ENCODE data around the gene CENPT. TPM values are rescaled to one million over a fixed set of nuclear protein-coding genes. Genes with fewer than 3 reads are reported as not detected.

Gene CENPT
- total and polyA plus RNA-seq, 2 of the 13 experiments (the other 11 are each of a cell fraction or from before 2014, with no cell fraction given): 40.9 to 43.3 TPM

GRCh38 chr16:67780847-67781564 is 66.5 kb downstream of the CENPT start:
- FAIRE-seq: no peak
- intact Hi-C loops (cut with micrococcal nuclease; ENCODE audit: unreplicated experiment): no loop called here
- Histone ChIP-seq H4K20me1 (ENCODE audit: insufficient read depth, low read length) (peaks cover 3% of the 10 kb centered on the region; the same call in 1 of the 2 replicates), H3K4me2 (ENCODE audit: low read depth, low read length) (no peak overlapping the region), H3K9me3 (ENCODE audit: low read length) (no peaks in the 10 kb centered on the region), H3K4me1 (ENCODE audit: insufficient read depth, low read length) (peaks cover 21% of the 10 kb centered on the region), H3K27ac (ENCODE audit: extremely low read length, insufficient read depth, low read length) (no peak overlapping the region), H2AFZ (ENCODE audit: low read length) (no peak overlapping the region), H3K4me3 (replicated peaks in 1 of 3; ENCODE audit: insufficient read depth in 1 of 3, low read depth in 2 of 3, low read length in 3 of 3) (no peak overlapping the region), H3K79me2 (ENCODE audit: insufficient read depth, low read length) (peaks cover 22% of the 10 kb centered on the region), H3K36me3 (replicated peaks in 1 of 2; ENCODE audit: control insufficient read depth in 1 of 2, insufficient read depth in 2 of 2, low read length in 2 of 2) (peaks cover 5 to 16% of the 10 kb centered on the region in 2 experiments; a peak in 4 of 5 replicates), H3K27me3 (ENCODE audit: control insufficient read depth in 1 of 2, insufficient read depth in 2 of 2, low read length in 2 of 2) (no peaks in the 10 kb centered on the region), H3K9ac (ENCODE audit: insufficient read depth, low read depth, low read length) (no peak overlapping the region)
- CTCF ChIA-PET (ENCODE audit: low intra/inter-chr PET ratio, low total read pairs): no interaction called here
- BruUV-seq (replicated peaks): no TSS peak
- WGBS (ENCODE audit: low lambda C conversion rate): 97% methylated on average over 7 of the region's 7 CpGs
- no peak; the same call in 2 of the 3 replicates for ATAC-seq
- TF ChIP-seq MNT (IDR thresholded peaks at IDR 0.05) (peak; percentile 94), ZNF484 (CRISPR knock-in tag; IDR thresholded peaks at IDR 0.05; ENCODE audit: borderline replicate concordance, low read depth) (no peak)
- DNase-seq (ENCODE audit: low spot score): no peak
- in situ Hi-C loops (cut with HindIII; ENCODE audit: extremely low pct_ligation_motif_present, low pct_unique_long_range_greater_than_20kb): no loop called here
- POLR2A ChIA-PET: interaction anchor here (1.5 kb wide), 1 partner anchor 115 kb away, joined by 4 read pairs; the partner anchor contains the start of genes C16orf86 and ENKD1

DNA sequence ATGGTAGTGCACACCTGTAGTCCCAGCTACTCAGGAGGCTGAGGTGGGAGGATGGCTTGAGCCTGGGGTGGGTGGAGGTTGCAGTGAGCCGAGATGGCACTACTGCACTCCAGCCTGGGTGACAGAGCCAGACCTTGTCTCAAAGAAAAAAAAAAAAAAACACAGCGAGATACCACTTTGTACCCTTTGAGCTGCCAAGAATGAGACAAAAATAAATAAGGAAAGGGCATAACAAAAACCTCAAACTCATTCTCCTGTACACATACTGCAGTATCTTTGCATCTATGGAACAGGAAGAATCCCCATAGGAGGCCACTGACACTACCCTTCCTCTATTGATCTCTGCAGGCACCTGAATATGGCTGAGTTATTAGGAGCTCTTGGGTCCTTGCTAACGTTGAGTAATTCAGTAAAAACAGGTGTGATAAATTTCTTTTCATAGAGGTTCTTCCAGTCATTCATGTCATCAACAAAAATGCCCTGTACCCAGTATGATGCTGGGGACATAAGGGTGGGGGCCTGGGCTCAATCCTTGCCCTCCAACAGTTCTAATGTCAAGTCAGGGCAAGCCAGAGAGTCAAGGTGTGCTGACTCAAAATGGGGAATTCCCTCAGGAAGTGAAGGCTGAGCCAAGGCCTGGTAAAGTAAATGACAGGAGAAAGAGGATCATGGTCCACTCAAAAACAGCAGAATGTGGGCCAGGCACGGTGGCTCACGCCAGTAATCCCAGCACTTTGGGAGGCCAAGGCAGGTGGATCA is 68.1 kb downstream of the CENPT start:
- ChIA-PET POLR2A (interaction anchor here (1.5 kb wide), 1 partner anchor 113 kb away, joined by 4 read pairs; the partner anchor contains the start of genes C16orf86 and ENKD1), CTCF (ENCODE audit: low intra/inter-chr PET ratio, low total read pairs) (no interaction called here)
- in situ Hi-C loops (cut with HindIII; ENCODE audit: extremely low pct_ligation_motif_present, low pct_unique_long_range_greater_than_20kb): no loop called here
- Histone ChIP-seq H3K9ac (ENCODE audit: insufficient read depth, low read depth, low read length) (no peak overlapping the region), H3K36me3 (replicated peaks in 1 of 2; ENCODE audit: control insufficient read depth in 1 of 2, insufficient read depth in 2 of 2, low read length in 2 of 2) (peaks cover 5 to 16% of the 10 kb centered on the region in 2 experiments; a peak in 4 of 5 replicates), H3K4me1 (ENCODE audit: insufficient read depth, low read length) (peaks cover 32% of the 10 kb centered on the region), H3K27me3 (ENCODE audit: control insufficient read depth in 1 of 2, insufficient read depth in 2 of 2, low read length in 2 of 2) (no peaks in the 10 kb centered on the region), H4K20me1 (ENCODE audit: insufficient read depth, low read length) (peaks cover 3% of the 10 kb centered on the region; the same call in 1 of the 2 replicates), H3K4me2 (ENCODE audit: low read depth, low read length) (no peak overlapping the region), H3K9me3 (ENCODE audit: low read length) (peaks cover 5% of the 10 kb centered on the region; the same call in 1 of the 2 replicates), H2AFZ (ENCODE audit: low read length) (no peak overlapping the region), H3K79me2 (ENCODE audit: insufficient read depth, low read length) (peaks cover 28% of the 10 kb centered on the region), H3K4me3 (replicated peaks in 1 of 3; ENCODE audit: insufficient read depth in 1 of 3, low read depth in 2 of 3, low read length in 3 of 3) (no peak overlapping the region), H3K27ac (ENCODE audit: extremely low read length, insufficient read depth, low read length) (no peak overlapping the region)
- DNase-seq (ENCODE audit: low spot score) (no peak), FAIRE-seq (no peak), ATAC-seq (peak; percentile 32; the same call in 2 of the 3 replicates)
- no TSS peak for BruUV-seq (replicated peaks)
- WGBS (ENCODE audit: low lambda C conversion rate): 84% methylated on average over 5 of the region's 5 CpGs
- intact Hi-C loops (cut with micrococcal nuclease; ENCODE audit: unreplicated experiment): no loop called here
- 0 out of 2 replicates have a peak, but pooled peaks have one; percentile 25 for TF ChIP-seq HOXA3 (CRISPR knock-in tag; IDR thresholded peaks at IDR 0.05)
- 0 out of 2 replicates have a peak, but pooled peaks have one; percentile 14 for TF ChIP-seq MED1 (CRISPR knock-in tag; IDR thresholded peaks at IDR 0.05)
- TF ChIP-seq RELA (CRISPR knock-in tag; IDR thresholded peaks at IDR 0.05): peak; percentile 55; the same call in 1 of the 2 replicates
- TF ChIP-seq ZFP90 (CRISPR knock-in tag; IDR thresholded peaks at IDR 0.05; ENCODE audit: borderline replicate concordance): 0 out of 2 replicates have a peak, but pooled peaks have one; percentile 35
- TF ChIP-seq GTF3A (CRISPR knock-in tag; conservative IDR thresholded peaks at IDR 0.05): no peak
